HG02763 (cell line): ENCODE measurements around the gene DLG5.

Experiments used
- ATAC-seq: cut with Tn5 transposase; IDR thresholded peaks from one replicate; pipeline ENCODE4 v1.9.1; 2021; ENCODE audit warnings: mild to moderate bottlenecking, moderate library complexity; ENCODE audit not compliant: unreplicated experiment

The DLG5 gene

DNA sequence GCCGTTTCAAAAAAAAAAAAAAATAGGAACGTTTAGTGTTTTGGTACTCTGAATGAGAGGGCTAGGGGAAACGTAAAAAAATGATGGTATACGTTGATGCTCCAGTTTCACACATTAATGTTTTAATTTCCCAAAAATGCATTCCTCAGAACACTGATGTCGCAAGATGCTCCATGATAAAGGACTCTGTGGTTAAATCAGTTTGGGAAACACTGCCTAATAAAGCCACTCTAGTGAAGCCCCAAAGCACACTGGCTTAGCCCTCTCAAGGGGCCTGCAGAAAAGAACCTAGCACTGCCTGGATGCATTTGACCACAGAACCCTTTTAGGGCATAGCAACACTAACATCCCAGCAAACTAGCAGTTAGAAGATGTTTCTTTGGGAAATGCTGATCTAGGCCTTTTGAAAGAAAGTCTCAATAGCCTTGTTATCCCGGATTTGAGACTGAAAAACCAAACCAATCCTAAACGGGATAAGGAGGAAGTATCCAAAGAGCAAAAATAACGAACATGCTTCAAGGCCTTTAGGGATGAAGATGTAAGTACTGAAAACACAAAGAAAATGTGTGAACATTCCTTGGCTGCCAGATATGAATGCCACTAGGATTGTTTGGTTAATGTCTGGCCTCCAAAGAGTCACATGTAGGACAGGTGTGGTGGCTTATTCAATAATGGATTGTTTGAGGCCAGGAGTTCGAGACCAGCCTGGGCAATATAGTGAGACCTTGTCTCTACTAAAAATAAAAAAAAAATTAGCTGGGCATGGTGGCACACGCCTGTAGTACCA, 11.0 kb downstream of the DLG5 start:
- ATAC-seq = no peak

DNA sequence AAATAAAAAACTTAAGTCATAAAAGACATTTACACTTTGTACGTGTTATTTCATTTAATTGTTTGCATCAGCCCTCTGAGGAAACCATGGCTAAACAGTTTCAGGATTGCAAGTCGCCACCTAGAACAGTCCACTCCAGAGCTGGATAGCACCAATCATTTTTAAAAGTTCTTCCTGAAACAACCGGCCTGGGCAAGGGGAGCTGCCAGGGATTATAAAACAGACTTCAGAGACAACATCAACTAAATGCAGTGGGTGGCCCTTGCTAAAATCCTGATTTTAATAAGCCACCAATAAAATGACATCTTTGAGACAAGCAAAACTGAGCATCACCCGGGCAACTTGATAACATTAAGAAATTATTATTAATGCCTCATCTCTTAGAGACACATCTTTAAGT, 13.5 kb downstream of the DLG5 start:
- ATAC-seq = no peak

DNA sequence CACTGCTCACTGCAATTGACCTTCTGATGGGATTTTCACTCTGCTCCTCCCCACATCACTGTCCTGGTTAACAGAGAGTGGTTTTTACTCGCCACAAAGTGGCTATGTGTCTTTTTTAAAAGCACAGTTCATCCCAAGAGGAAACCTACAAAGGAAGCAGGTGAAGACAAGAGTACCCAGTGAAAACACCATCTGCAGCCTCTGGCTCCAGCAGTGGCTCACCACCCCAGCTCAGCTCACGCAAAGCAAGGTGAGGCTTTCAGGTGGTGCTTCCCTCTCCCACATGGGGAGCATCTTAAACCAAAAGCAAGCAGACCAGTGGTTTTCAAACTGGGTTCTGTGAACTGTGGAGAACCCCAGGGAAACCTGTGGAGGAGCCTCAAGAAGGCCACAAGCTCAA, 14.0 kb downstream of the DLG5 start:
- no peak for ATAC-seq

DNA sequence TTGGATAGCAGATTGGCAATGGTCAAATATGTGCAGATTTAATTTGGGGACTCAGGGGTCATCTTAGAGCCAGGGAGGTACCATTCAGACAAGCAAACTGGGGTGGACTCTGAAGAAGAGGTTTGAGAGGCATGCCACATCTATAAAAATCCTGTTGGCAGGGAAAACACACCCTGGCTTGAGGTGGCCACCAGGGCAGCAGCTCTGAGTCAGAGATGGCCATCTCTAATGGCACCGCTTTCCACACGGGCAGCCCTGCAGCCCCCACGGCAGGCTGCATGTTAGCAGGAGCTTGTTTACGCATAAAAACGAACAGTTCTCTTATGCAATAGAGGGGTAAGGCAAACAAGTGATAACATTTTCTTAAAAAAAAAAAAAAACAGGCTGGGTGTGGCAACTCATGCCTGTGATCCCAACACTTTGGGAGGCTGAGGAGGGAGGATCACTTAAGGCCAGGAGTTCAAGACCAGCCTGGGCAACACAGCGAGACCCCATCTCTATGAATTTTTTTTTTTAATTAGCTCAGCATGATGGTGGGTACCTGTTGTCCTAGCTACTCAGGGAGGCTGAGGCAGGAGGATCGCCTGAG, 14.9 kb downstream of the DLG5 start:
- ATAC-seq = no peak

DNA sequence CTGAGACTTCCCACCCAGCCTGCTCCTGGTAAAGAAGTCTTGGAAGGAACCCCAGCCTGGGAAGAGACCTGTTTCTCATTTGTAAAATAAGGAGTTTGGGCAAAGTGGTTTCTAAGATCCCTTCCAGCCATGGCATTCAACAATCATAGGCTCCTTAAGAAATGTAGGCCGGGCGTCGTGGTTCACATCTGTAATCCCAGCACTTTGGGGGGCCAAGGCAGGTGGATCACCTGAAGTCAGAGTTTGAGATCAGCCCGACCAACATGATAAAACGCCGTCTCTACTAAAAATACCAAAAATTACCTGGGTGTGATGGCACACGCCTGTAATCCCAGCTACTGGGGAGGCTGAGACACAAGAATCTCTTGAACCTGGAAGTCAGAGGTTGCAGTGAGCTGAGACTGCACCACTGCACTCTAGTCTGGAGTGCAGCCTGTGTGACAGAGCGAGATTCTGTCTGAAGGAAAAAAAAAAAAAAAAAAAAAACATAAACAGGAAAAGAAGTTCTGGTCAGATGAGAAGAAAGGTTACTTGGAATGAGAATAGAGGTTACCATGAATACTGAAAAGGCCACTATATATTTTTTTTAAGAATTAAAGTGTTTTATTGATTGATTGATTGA, 15.9 kb downstream of the DLG5 start:
- ATAC-seq = no peak

DNA sequence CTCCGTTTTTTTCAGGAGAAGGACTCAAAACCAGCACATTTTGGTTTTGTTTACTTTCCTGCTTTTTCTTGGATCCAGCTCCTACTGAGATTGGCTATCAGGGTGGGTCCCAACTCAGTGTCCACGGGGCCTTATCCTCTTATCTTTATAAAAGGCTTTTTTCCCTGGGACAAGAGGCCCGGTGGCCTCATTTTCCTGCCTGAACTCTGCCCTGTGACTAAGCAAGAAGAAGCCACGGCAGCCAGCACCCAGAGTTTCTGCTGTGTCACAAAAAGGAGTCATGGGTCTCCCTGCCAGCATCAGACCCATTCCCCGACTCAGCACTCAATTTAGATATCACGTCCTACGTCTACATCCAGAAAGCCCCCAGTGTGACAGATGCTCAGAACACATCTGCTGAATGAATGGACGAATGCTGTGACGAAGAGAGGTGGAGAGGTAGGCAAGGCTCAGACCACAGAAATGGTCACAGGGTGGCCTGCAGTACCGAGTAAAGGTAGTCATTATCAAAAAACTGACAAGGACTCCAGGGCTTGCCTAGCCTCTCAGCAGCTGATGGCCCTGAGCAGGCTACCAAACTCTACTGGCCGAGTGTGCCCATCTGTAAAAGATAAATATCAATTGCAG, 16.7 kb downstream of the DLG5 start:
- no peak for ATAC-seq

DNA sequence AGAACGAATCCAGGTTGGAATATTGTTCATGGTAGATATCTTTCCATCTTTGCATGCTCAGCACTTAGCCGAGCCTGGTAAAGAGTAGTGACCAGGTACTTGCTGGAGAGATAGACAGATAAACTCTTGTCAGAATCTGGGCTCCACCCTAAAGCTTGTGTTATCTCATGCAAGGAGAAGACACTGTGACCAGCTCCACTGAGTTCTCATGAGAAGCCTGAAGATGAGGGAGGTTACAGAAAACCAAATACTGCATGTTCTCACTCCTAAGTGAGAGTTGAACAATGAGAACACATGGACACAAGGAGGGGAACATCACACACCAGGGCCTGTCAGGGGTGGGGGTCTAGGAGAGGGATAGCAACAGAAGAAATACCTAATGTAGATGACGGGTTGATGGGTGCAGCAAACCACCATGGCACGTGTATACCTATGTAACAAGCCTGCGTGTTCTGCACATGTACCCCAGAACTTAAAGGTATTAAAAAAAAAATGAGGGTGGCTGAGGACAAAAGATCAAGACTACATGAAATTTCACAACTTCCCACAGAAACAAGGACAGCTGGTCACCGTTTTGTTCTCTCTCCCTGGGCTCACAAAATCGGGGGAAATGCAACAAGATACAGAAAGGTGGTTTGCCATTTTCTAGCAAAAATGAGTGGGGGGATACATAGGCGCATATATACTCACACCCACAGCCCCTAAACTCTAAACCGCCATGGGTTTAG, 17.4 kb downstream of the DLG5 start:
- no peak for ATAC-seq

DNA sequence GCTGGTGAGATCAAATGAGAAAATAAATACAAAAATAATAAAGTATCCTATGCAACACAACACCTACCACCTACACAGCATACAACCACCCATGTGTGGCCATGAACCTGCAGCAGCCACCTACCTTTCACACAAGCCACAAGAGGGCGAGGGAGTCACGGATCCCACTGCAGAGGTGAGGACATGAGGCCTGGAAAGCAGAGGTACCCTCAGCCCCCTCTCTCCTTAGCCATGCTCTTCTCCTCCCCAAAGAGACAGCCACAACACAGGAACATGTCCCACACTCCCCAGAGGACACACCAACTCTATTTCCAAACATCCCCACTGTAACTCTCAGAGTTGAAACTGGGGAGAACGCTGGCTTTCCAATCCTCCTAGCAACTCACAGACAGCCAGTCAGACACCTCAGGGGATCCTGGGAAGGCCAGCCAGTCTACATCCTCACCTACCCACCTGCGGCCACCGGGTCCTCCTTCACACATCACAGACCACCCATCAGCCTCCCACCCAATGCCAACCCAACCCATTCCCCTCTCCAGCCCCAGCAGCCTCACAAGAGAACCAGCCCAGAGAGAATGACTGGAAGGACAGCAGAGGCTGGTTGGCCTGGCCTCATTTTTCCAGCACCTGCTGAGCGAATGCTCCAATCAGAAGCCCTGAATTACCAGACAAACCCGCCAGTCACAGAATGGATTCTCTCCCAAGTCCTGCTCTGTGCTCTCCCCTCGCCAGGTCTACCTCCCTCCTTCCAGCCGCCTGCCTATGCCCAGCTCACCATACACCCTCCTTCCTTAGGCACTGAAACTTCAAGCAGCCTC, 18.4 kb downstream of the DLG5 start:
- ATAC-seq = no peak

DNA sequence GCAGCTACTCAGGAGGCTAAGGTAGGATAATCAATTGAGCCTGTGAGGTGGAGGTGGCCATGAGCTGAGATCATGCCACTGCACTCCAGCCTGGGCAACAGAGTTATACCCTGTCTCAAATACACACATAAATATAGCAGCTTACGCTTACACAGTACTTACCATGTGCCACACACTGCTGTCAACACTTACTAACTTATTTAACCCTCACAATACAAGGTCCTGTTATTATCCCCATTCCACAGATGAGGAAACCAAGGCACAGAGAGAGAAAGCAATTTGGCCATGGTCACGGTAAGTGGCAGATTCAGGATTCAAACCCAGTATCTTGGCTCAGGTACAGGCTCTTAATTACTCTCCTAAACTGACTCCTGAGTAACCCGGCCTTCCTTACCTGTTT, 19.1 kb downstream of the DLG5 start:
- ATAC-seq = no peak

DNA sequence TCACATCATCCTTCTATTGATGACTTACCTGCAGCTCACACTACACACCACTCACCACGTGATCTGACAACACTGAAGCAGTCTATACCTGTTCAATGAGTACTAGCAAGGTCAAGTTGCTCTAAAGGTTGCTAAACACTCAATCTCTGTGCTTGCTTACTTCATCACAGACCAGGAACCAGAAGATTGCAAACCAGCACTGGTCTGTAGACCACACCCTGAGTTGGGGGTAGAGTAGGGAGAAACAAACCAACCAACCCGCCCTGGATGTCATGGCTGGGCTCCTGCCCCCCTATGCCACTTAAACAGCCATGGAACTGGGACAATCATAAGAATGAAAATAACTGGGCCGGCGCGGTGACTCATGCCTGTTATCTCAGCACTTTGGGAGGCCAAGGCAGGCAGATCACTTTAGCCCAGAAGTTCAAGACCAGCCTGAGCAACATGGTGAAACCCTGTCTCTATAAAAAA, 19.6 kb downstream of the DLG5 start:
- ATAC-seq = no peak

DNA sequence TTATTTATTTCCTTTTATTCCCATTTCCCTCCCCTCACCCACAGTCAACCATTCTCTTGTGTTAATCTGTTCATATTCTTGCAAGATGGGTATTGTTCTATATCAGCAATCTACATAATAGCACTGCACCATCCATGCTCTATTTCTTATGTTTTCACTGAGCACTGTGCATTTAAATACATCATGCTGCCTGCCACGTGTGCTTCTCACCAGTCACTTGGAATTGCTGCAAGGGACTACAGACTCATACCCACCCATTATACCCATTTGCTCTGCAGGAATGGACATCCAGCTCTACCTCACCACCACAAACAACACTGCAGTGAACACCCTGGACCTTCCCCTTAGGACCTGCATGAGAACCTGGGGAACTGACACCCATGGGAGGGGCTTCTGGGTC, 20.8 kb downstream of the DLG5 start:
- no peak for ATAC-seq

DNA sequence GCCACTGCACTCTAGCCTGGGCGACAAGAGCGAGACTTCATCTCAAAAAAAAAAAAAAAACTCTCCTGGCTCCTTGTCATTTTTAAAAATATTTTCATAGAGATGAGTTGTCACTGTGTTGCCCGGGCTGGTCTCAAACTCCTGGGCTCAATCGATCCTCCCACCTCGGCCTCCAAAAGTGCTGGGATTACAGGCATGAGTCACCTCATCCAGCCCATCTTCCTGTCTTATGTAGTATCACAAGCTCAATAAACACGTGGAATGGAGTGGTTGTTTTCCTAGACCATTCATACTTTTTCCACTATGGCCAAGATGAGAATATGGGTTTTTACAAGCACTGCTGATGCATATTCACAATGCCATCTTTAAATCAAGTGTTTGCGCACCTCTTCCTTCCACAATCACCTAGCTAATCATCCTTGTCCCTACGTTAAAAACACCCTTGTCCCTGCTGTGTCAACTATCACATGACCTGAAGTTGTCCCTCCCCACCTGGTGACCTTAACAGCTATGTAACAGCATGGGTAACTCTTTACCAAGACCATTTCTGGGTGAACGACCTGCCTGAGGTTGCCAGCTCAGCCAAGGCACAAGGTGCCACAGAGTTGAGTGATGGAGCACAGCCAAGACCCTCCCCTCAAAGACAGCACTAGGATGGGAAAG, 21.3 kb downstream of the DLG5 start:
- no peak for ATAC-seq

DNA sequence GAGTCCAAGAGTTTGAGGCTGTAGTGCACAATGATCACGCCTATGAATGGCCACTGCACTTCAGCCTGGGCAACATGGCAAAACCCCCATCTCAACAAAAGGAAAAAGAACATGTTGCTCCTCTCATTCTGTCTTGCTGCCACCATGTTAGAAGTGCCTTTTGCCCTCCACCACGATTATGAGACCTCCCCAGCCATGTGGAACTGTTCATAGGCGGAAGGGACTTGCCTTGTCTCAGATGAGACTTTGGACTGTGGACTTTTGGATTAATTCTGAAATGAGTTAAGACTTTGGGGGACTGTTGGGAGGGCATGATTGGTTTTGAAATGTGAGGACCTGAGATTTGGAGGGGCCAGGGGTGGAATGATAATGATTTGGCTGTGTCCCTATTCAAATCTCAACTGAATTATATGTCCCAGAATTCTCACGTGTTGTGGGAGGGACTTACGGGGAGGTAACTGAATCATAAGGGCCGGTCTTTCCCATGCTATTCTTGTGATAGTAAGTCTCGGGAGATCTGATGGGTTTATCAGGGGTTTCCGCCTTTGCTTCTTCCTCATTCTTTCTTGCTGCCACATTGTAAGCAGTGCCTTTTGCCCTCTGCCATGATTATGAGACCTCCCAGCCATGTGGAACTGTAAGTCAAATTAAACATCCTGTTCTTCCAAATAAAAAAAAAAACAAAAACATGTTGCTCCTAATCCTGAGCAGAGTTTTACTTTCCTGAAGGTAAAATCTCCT, 22.3 kb downstream of the DLG5 start:
- ATAC-seq = no peak

DNA sequence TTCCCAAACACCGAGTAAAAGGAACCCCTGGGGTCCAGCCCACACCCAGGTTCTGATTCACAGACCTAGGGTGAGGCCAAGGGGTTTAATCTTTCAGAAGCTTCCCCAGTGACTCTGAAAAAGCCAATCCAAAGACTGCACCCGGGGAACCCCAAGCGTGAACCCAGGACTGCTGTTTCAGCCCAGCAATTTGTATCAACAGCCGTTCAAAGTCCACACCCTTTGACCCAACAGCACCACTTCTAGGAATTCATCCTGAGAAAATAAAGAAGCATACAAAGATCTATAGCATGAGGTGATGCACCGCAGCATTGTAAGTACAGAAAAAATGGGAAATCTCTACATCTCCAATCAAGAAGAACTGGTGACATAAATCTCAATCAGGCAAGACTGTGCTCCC, 24.4 kb downstream of the DLG5 start:
- no peak for ATAC-seq

DNA sequence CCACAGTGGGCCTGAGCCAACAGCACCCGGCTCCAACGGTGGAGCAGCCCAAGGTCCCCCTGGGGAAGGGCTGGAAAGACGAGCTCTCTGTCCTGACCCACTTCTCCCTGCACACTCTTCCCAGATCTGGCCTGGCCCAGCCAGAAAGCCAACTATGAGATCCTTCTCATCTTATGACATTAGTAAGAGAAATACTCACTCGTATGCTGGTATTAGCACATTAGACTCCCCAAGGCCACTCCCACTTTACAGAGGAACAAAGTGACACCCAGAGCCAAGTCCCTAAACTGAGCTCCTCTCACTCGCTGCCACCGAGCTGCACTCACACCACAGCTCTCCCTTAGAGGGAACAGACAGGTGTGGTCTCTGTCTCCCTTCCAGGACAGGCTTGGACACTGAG, 24.8 kb downstream of the DLG5 start:
- no peak for ATAC-seq

DNA sequence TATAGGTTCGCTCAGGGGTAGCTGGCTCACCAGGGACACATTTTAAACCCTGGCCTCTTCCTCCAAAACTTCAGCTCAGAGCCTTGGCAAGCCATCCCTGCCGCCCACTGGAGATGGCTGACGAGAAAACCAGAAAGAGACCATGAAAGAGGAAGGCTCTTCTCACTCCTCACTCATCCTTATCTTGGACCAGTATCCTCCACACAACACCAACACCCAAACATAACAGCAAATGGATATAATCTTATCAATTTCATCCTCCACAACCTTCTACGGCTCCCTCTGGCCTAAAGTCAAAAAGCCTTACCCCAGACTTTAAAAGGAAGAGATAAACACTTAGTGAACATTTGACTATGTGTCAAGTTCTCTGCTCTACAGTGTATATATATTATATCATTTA, 26.9 kb downstream of the DLG5 start:
- ATAC-seq = no peak

DNA sequence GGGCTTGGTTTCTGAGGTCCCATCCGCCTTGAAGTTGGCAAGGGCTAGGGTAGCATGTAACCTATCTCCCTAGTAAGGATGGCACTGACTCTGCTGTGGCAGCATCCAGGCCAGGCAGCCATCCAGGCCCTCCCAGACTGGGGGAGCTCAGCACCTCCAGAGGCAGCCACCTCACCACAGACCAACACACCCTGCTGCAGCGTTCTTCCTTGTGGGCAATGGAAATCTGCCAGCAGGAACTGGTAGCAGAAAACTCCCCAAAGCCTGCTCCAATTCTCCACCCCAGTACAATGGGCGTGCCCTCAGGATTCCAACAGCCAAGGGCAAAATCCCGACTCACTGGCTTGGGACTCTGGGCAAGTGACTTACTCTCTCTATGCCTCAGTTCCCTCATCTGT, 27.5 kb downstream of the DLG5 start:
- no peak for ATAC-seq

DNA sequence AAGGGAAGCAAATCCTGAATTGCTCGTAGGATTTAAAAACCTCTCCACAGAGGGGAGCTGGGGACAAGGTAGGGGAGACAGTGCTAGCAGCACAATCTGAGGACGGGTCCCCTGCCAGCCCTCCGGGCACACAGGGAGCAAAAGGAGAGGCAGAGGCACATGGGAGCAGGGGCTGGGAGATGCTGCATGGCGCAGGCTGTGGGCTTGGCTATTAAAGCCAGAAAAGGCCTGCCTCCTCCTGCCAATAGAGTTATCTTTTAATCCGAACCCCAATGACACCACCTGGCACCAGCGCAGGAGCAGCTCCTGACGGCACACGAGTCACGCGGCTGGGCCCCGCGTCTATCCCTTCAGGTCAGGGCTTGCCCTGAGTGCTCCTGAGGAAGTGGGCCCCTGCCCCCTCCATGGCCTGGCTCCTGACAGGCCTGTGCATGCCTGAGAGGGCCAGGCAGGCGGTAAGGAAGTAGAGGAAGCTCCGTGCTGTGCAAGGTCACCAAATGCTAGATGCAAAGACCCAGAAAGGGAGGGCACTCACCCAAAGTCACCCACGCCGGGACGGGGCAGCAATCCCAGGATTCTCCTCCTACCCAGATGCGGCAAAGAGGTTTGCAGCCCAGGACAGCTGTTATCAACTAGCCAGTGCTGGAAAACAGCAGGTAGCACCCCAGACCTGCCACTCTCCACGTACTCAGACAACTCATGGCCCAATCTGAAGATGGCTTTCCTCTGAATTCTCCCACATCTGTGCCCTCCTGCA, 28.1 kb downstream of the DLG5 start:
- ATAC-seq = no peak
